ENCODE data around the gene COPS7A.

GRCh38 chr12:6775185-6776174 lies 51.6 kb downstream of the COPS7A start:
- no peak for TF ChIP-seq EZH2 (IDR thresholded peaks at IDR 0.05; ENCODE audit: insufficient read depth, poor library complexity, severe bottlenecking)
- TF ChIP-seq EZH2phosphoT487 (IDR thresholded peaks at IDR 0.05; ENCODE audit: insufficient read depth, low read depth): no peak
